GM13976 (cell line): ENCODE results near the gene GRIA4.
"Not testable (repeated sequence)": the region's sequence is repeated elsewhere in the genome, so short reads cannot be mapped to it uniquely, and the experiment has no call there.

ENCODE experiments used
- DNase-seq: peaks from one replicate; pipeline ENCODE4 v3.0.0; 2012; ENCODE audit warnings: low spot score
- in situ Hi-C: fragments of 300-500 bp; cut with MboI; formaldehyde crosslinking; loops from one replicate; pipeline ENCODE4 v1.12.0; 2022; ENCODE audit warnings: low sequenced_read_pairs, mixed read lengths, inconsistent platforms; ENCODE audit not compliant: unreplicated experiment
- TF ChIP-seq, protein P1 (sequence below): IDR thresholded peaks from 2 replicates; pipeline ENCODE4 v1.5.1; 2012; ENCODE audit warnings: borderline replicate concordance, mild to moderate bottlenecking; ENCODE audit not compliant: insufficient read depth; ENCODE audit errors: extremely low read depth, missing control alignments, control extremely low read depth

GRIA4 gene

DNA sequence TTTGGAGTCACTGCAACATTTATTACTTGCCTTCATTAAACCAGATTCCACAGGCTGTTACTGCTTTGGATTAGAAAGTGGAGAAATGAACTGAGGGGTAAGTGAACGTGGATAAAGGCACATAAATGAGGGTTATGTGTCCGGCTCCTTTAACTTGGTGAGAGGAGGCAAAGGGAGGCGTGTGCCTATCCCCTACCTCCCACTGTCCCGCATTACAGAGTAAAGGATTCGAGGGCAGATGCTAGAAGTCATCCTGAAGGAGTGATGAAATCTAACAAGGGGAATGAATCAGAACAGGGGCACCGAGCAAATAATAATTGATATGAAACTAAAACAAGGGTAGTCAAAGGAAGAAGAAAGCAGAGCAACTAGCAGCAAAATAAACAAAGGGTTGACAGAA is 147.2 kb downstream of the GRIA4 start:
- in situ Hi-C loops, result no loop called here

DNA sequence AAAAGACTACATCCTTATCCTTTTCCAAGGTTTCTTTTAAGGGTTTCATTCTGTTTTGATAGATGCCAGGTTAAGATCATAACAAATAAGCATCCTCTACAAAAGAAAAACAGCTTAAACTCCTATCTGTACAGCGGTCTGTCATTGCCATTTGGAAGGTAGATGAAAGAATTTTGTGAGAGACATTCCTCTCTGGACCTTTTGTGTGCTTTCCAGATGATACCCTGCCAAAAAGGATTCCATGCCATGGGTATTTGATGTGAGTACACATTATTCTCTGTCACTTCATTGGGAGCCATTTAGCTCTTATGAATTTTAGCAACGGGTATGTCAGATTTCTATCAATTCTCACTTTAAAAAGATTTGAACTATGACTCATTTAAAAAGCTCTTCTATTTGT is 153.7 kb downstream of the GRIA4 start:
- in situ Hi-C loops, result no loop called here
- TF ChIP-seq, protein P1, sequence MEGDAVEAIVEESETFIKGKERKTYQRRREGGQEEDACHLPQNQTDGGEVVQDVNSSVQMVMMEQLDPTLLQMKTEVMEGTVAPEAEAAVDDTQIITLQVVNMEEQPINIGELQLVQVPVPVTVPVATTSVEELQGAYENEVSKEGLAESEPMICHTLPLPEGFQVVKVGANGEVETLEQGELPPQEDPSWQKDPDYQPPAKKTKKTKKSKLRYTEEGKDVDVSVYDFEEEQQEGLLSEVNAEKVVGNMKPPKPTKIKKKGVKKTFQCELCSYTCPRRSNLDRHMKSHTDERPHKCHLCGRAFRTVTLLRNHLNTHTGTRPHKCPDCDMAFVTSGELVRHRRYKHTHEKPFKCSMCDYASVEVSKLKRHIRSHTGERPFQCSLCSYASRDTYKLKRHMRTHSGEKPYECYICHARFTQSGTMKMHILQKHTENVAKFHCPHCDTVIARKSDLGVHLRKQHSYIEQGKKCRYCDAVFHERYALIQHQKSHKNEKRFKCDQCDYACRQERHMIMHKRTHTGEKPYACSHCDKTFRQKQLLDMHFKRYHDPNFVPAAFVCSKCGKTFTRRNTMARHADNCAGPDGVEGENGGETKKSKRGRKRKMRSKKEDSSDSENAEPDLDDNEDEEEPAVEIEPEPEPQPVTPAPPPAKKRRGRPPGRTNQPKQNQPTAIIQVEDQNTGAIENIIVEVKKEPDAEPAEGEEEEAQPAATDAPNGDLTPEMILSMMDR, result no peak
- DNase-seq, result no peak

More for the DNA sequence above, 147.2 kb downstream of the GRIA4 start:
- no peak for DNase-seq
- TF ChIP-seq, protein P1, result no peak

DNA sequence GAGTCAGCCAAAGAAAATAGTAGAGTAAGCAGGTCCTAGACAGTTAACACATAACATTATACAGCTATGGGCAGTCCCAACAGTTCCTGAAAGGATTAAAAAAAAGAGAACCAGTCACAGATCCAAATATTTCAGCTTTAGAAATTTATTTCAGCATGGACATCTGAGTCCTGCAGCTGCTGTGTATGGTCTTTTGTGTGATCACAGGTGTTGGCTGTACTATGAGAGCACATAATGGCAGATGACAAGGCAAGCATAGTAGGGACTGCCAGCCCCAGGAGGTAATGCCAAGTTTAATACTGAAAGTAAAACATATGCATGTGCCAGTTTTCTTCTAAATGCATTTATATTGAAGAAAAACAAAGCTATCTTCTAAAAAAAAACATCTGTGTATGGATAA is 158.1 kb downstream of the GRIA4 start:
- DNase-seq, result no peak
- TF ChIP-seq, protein P1, result no peak
- in situ Hi-C loops, result no loop called here

DNA sequence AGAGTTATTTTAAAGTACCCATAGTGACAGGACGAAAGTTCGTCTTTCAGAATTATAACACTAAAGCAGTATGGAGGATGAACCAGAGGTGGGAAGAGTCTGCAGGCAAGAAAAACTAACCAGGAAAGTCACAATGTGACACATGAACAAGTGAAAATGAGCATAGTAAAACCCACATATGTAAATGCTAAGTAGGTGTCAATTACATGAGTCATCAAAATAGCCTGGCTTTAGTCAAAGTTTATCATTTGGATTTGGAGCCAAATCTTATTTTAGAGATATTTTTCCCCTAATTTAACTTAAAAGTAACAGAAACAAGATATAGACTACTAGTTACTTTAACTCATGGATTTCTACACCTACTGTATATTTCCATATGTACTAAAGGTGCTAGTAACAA is 159.8 kb downstream of the GRIA4 start:
- in situ Hi-C loops, result no loop called here
- no peak for DNase-seq
- TF ChIP-seq, protein P1, result no peak

DNA sequence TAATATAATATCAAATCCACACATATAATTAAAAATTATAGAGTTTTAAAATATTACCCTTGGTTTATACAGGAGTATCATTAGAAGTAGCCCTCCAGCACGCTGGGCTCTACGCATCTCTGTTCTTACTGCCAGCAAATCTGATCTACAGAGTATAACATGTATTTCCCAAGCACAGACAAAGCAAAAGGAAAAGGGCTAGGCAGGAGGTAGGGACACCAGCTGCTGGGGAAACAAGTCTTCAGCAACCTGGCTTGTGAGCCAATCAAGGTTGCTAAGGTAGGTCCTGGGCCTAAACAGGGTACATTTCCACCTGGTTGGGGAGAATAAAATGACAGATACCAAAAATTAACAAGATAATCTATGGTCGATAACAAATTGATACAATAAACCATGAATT is 163.6 kb downstream of the GRIA4 start:
- in situ Hi-C loops, result not testable (repeated sequence)

DNA sequence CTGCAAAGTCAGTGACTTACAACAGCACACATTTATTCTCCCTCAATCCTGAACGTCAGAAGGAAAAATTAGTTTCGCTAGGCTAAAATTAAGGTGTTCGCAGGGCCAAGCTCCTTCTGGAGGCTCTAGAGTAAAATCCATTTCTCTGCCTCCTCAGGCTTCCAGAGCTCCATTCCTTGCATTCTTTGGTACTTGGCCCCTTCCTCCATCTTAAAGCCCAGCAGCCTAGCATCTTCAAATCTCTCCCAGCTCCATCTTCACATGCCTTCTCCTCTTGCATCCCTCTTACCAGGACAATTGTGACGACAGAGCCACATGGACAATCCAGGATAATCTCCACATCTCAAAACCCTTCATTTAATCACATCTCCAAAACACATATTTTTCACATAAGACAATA is 165.0 kb downstream of the GRIA4 start:
- TF ChIP-seq, protein P1, result no peak
- no peak for DNase-seq
- in situ Hi-C loops, result no loop called here

More for the DNA sequence above, 163.6 kb downstream of the GRIA4 start:
- DNase-seq, result not testable (repeated sequence)

DNA sequence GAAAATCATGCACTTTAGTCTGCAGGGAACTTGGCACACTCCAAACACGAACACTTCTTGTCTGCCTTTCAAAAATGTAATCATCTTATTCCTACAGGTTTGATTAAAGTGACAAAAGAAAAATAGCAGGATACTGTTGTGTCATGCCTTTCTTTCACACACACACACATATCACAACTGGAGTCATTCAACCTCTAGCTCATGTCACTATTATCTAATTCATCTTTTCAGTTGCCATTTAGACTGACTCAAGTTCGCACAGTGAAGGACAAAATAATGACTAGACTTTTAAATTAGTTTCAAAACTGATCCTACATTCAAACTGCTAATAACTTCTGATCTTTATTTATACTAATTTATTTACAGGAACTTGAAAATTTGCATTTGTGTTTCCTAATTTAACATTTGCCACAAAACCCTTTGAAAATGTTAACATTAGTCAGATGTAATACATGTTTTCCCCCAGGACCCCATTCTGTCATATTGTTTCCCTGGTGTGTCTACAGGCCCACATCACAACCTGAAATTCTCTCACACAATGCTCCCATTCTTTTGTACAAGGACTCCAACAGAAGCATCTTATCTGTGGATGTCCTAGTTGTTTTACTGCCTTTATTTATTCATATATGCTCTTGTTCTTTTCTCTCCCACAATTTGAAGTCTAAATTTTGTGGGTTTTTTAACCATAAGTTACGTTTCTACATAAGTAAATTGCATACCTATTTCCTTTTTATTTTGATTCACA is 171.1 kb downstream of the GRIA4 start:
- no peak for DNase-seq
- TF ChIP-seq, protein P1, result no peak
- in situ Hi-C loops, result no loop called here
